Hepatocyte (in vitro differentiated cells): Measurements from ENCODE around the gene BARX2.

ENCODE experiments used
- EZH2 ChIP-seq: fragments of 200-600 bp; sonication (generic); IDR thresholded peaks from 2 replicates; pipeline ENCODE4 v1.6.1; 2016; ENCODE audit warnings: antibody characterized with exemption, mild to moderate bottlenecking, borderline replicate concordance
- TF ChIP-seq, protein P1 (sequence below): fragments of 200-600 bp; sonication (generic); IDR thresholded peaks from 2 replicates; pipeline ENCODE4 v1.5.1; 2016; ENCODE audit warnings: antibody characterized with exemption, mild to moderate bottlenecking; ENCODE audit not compliant: poor library complexity

DNA sequence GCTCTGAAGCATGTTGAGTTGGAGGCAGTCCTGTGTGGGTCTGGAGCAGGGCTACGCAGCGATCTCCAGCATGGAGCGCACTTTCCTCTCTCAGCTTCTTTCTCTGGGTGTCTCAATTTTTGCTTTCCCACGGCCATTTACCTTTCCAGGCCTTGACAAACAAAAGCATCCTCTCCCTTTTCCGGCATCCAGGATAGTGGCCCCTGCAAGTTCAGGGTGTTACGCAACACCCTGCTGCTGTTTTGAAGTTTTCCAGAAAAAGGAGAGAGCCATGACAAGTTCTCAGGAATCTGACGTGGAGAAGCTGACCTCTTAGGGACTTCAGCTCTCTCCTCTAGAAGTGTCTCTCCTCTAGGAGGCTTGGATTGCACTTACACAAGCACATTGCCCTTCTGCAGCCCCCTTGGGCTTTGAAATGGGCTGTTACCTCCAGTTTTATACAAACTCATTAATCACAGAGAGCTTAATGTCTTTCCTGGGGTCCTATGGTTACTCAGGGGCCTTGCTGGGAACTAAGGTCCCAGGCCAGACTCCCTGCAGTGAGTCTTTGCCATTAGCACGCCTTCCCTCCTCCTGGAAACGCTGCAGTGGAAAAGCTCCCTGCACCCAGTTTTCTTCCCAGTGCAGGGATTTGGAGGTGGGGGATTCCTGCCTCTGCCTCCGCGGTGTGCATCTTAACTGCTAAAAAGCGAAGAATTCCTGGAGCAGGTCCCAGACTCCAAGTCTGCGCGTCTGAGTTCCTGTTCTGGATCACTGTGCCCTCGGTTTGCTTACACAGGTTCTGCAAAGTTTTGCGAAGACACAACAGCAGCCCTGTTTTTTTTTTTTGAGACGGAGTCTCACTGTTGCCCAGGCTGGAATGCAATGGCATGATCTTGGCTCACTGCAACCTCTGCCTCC, 80.4 kb downstream of the BARX2 start:
- TF ChIP-seq, protein P1, sequence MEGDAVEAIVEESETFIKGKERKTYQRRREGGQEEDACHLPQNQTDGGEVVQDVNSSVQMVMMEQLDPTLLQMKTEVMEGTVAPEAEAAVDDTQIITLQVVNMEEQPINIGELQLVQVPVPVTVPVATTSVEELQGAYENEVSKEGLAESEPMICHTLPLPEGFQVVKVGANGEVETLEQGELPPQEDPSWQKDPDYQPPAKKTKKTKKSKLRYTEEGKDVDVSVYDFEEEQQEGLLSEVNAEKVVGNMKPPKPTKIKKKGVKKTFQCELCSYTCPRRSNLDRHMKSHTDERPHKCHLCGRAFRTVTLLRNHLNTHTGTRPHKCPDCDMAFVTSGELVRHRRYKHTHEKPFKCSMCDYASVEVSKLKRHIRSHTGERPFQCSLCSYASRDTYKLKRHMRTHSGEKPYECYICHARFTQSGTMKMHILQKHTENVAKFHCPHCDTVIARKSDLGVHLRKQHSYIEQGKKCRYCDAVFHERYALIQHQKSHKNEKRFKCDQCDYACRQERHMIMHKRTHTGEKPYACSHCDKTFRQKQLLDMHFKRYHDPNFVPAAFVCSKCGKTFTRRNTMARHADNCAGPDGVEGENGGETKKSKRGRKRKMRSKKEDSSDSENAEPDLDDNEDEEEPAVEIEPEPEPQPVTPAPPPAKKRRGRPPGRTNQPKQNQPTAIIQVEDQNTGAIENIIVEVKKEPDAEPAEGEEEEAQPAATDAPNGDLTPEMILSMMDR: no peak
- TF ChIP-seq EZH2: no peak
